GM10248 (cell line): Measurements from ENCODE around the gene ASXL3.

ENCODE experiments used
- CTCF ChIA-PET: fragments of 300-600 bp; sonication (Branson Sonifier 250); formaldehyde crosslinking; extraction: SDS; loops from one replicate; lab custom pipeline; 2021; ENCODE audit warnings: antibody characterized with exemption; lab: Yijun Ruan, JAX
- POLR2A ChIA-PET: fragments of 350-650 bp; sonication (Branson Sonifier 250); formaldehyde crosslinking; extraction: SDS; loops from one replicate; lab custom pipeline; 2020; ENCODE audit warnings: antibody characterized with exemption; lab: Yijun Ruan, JAX
- DNase-seq: peaks from one replicate; pipeline ENCODE4 v3.0.0; 2012; ENCODE audit errors: extremely low spot score
- TF ChIP-seq, protein P1 (sequence below): IDR thresholded peaks from 2 replicates; pipeline ENCODE4 v1.5.1; 2012; ENCODE audit warnings: mild to moderate bottlenecking, low read depth; ENCODE audit errors: extremely low read depth, missing control alignments, control extremely low read depth

The ASXL3 gene

DNA sequence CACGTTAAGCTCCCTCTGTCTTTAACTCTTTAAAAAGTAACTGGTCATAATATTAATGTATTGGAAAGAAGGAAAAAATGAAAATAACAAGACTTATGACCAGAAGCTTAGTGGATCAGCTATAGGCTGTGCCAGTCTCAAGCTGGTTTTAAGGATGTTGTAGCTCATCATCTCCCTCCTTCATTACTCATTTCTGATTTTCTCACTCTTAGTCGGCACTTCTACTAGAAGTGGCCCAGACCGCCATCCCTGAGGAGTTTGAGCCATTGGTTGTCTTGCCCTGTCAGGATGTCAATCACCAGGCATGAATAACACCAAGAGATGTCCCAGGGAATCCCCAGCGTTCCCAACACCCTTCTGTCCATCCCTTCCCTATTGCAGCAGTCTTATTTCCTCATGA is 151.5 kb downstream of the ASXL3 start:
- DNase-seq: no peak
- ChIA-PET POLR2A (no interaction called here), CTCF (interaction anchor here (1.0 to 2.0 kb wide), 5 partner anchors 9 to 32 kb away, joined by 3 to 6 read pairs (median 4); no protein-coding TSS in a partner anchor)
- TF ChIP-seq, protein P1, sequence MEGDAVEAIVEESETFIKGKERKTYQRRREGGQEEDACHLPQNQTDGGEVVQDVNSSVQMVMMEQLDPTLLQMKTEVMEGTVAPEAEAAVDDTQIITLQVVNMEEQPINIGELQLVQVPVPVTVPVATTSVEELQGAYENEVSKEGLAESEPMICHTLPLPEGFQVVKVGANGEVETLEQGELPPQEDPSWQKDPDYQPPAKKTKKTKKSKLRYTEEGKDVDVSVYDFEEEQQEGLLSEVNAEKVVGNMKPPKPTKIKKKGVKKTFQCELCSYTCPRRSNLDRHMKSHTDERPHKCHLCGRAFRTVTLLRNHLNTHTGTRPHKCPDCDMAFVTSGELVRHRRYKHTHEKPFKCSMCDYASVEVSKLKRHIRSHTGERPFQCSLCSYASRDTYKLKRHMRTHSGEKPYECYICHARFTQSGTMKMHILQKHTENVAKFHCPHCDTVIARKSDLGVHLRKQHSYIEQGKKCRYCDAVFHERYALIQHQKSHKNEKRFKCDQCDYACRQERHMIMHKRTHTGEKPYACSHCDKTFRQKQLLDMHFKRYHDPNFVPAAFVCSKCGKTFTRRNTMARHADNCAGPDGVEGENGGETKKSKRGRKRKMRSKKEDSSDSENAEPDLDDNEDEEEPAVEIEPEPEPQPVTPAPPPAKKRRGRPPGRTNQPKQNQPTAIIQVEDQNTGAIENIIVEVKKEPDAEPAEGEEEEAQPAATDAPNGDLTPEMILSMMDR: no peak

- TF ChIP-seq, protein P1: no peak
- DNase-seq: no peak
- CTCF ChIA-PET: interaction anchor here (0.8 to 1.9 kb wide), 7 partner anchors 11 to 36 kb away, joined by 3 to 5 read pairs (median 3); no protein-coding TSS in a partner anchor
- POLR2A ChIA-PET: no interaction called here
Observed at GRCh38 chr18:33733376-33733775, 155.4 kb downstream of the ASXL3 start.

GRCh38 chr18:33735428-33735827 is 157.4 kb downstream of the ASXL3 start:
- CTCF ChIA-PET: interaction anchor here (0.7 to 0.9 kb wide), 2 partner anchors 15 to 46 kb away, joined by 3 to 5 read pairs; no protein-coding TSS in a partner anchor
- TF ChIP-seq, protein P1: no peak
- no peak for DNase-seq
- POLR2A ChIA-PET: no interaction called here

- TF ChIP-seq, protein P1: no peak
- no peak for DNase-seq
- CTCF ChIA-PET: no interaction called here
- POLR2A ChIA-PET: no interaction called here
Observed at GRCh38 chr18:33741760-33742159, 163.7 kb downstream of the ASXL3 start.

DNA sequence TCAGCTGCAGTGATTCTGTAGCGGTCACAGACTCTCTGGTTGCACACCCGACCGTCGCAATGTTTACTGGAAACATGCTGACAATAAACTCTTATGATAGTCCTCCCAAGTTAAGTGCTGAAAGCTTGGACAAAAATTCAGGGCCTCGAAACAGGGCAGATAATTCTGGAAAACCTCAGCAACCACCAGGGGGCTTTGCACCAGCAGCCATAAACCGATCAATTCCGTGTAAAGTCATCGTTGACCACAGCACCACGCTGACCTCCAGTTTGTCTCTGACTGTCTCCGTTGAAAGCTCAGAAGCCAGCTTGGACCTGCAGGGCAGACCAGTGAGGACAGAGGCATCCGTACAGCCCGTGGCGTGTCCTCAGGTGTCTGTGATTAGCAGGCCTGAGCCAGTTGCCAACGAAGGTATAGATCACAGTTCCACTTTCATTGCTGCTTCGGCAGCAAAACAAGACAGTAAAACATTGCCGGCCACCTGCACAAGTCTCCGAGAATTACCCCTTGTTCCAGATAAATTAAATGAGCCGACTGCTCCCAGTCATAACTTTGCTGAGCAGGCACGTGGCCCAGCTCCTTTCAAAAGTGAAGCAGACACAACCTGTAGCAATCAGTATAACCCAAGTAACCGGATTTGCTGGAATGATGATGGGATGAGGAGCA is 166.1 kb downstream of the ASXL3 start:
- CTCF ChIA-PET: interaction anchor here (1.7 to 2.2 kb wide), 3 partner anchors 10 to 95 kb away, joined by 5 to 8 read pairs (median 6); no protein-coding TSS in a partner anchor
- no peak for DNase-seq
- TF ChIP-seq, protein P1: no peak
- POLR2A ChIA-PET: no interaction called here

DNA sequence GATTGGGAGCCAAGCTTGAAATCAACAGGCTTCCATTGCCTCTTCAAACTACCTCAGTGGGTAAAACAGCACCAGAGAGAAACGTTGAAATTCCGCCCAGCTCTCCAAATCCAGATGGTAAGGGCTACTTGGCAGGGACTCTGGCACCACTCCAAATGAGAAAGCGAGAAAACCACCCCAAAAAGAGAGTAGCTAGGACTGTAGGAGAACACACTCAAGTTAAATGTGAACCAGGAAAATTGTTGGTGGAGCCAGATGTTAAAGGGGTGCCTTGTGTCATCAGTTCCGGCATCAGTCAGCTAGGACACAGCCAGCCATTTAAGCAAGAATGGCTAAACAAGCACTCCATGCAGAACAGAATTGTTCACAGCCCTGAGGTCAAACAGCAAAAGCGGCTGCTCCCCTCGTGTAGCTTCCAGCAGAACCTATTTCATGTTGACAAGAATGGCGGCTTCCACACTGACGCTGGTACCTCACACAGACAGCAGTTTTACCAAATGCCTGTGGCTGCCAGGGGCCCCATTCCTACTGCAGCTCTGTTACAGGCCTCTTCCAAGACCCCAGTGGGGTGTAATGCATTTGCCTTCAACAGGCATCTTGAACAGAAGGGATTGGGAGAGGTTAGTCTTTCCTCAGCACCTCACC is 167.3 kb downstream of the ASXL3 start:
- TF ChIP-seq, protein P1: no peak
- no peak for DNase-seq
- CTCF ChIA-PET: interaction anchor here (1.0 to 2.2 kb wide), 3 partner anchors 9 to 18 kb away, joined by 3 to 8 read pairs (median 5); no protein-coding TSS in a partner anchor
- POLR2A ChIA-PET: no interaction called here
